Calu3 (cell line): Measurements from ENCODE around the gene CBFB. TPM values are rescaled to one million over a fixed set of nuclear protein-coding genes. Genes with fewer than 3 reads are reported as not detected.

Experiments used
- BruUV-seq: library from RNA; stranded (reverse); fragments of 400-500 nt; replicated peaks from 2 replicates; lab custom pipeline; 2021; lab: Mats Ljungman, UMichigan
- CTCF ChIA-PET: fragments of 300-600 bp; sonication (Branson Sonifier 250); formaldehyde crosslinking; loops from one replicate; lab custom pipeline; 2022; ENCODE audit warnings: antibody characterized with exemption; lab: Charles Lee
- DNase-seq: peaks from one replicate; pipeline ENCODE4 v3.0.0; 2022
- H3K27ac Mint-ChIP-seq: one replicate; pipeline ENCODE4 v1.8.0; 2022; ENCODE audit warnings: mixed read lengths; ENCODE audit not compliant: unreplicated experiment
- H3K27me3 Mint-ChIP-seq: one replicate; pipeline ENCODE4 v1.8.0; 2022; ENCODE audit warnings: mixed read lengths; ENCODE audit not compliant: unreplicated experiment
- H3K36me3 Mint-ChIP-seq: one replicate; pipeline ENCODE4 v1.8.0; 2022; ENCODE audit warnings: mild to moderate bottlenecking, moderate library complexity, mixed read lengths; ENCODE audit not compliant: insufficient read depth, unreplicated experiment
- H3K4me1 Mint-ChIP-seq: one replicate; pipeline ENCODE4 v1.8.0; 2022; ENCODE audit warnings: mild to moderate bottlenecking, low read depth, mixed read lengths; ENCODE audit not compliant: unreplicated experiment
- H3K4me3 Mint-ChIP-seq: one replicate; pipeline ENCODE4 v1.8.0; 2022; ENCODE audit warnings: mild to moderate bottlenecking, low read depth, moderate library complexity, mixed read lengths; ENCODE audit not compliant: unreplicated experiment
- H3K9me3 Mint-ChIP-seq: one replicate; pipeline ENCODE4 v1.8.0; 2022; ENCODE audit warnings: low read depth, mixed read lengths; ENCODE audit not compliant: unreplicated experiment
- CTCF ChIP-seq: fragments of 200-600 bp; IDR thresholded peaks from one replicate; pipeline ENCODE4 v1.8.0; 2022; ENCODE audit warnings: antibody characterized with exemption; ENCODE audit not compliant: unreplicated experiment
- intact Hi-C: fragments of 100-400 bp; cut with micrococcal nuclease; formaldehyde crosslinking; loops from one replicate; pipeline ENCODE4 v1.10.0; 2022; ENCODE audit not compliant: unreplicated experiment
- total RNA-seq: library from RNA; stranded (reverse); gene quantifications from 2 replicates; pipeline ENCODE4 v1.2.3, GENCODE V29; 2022

The CBFB gene
- total RNA-seq, 1 experiment from 2014 or later = 116 TPM

- no peaks in the 10 kb centered on the region for H3K9me3 Mint-ChIP-seq
- H3K36me3 Mint-ChIP-seq = peaks cover 30% of the 10 kb centered on the region
- no peaks in the 10 kb centered on the region for H3K4me1 Mint-ChIP-seq
- intact Hi-C loops = no loop called here
- DNase-seq = no peak
- H3K27ac Mint-ChIP-seq = no peak overlapping the region
- no peak overlapping the region for H3K4me3 Mint-ChIP-seq
- TF ChIP-seq CTCF = no peak
- CTCF ChIA-PET = no interaction called here
- no TSS peak for BruUV-seq
- H3K27me3 Mint-ChIP-seq = no peaks in the 10 kb centered on the region
Observed at GRCh38 chr16:67098599-67098998, 69.7 kb downstream of the CBFB start.

- peaks cover 22% of the 10 kb centered on the region for H3K36me3 Mint-ChIP-seq
- CTCF ChIA-PET = interaction anchor here (1.0 kb wide), 1 partner anchor 83 kb away, joined by 6 read pairs; no protein-coding TSS in a partner anchor
- no peak overlapping the region for H3K27ac Mint-ChIP-seq
- H3K9me3 Mint-ChIP-seq = no peaks in the 10 kb centered on the region
- no peaks in the 10 kb centered on the region for H3K4me1 Mint-ChIP-seq
- DNase-seq = no peak
- no peak overlapping the region for H3K4me3 Mint-ChIP-seq
- no peaks in the 10 kb centered on the region for H3K27me3 Mint-ChIP-seq
- no TSS peak for BruUV-seq
- intact Hi-C loops = loop anchor here (2.0 to 5.0 kb wide), 2 partner anchors 83 to 124 kb away; no protein-coding TSS in a partner anchor
- TF ChIP-seq CTCF = no peak
Observed at GRCh38 chr16:67100569-67101310, 71.8 kb downstream of the CBFB start.

DNA sequence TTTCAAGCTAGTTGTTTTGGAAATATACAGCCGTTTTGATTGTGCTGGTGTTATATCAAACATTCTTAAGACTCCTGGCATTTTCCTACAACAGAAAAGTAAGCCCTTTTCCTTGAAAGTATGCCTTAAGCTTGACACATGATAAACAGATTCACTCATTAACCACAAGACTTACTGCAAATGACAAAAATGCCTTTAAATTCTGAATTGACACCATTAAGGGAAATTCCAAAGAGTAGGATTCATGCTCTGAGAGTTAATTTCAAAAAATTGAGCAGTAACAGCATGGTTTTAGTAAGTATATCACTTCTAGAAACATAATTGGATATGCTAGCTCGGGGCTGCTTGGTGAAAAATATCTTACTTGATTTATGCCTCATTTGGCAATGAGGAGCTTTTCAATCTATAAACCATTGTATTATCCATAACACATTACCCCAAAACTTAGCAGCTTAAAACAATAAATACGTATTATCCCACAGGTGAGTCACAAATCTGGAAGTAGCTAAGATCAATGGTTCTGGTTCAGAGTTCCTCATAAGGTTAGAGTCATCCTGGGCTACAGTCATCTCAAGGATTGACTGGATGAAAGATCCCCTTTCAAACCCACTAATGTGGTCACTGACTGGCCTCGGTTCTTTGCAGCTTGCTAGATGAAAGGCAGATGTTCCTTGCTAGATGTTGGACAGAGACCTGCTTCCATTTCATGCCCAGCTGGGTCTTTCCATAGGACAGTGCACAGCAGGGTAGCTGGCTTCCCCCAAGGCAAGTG, 72.5 kb downstream of the CBFB start:
- intact Hi-C loops = loop anchor here (2.0 to 5.0 kb wide), 2 partner anchors 84 to 125 kb away; no protein-coding TSS in a partner anchor

More for the DNA sequence above, 72.5 kb downstream of the CBFB start:
- peaks cover 22% of the 10 kb centered on the region for H3K36me3 Mint-ChIP-seq
- H3K27ac Mint-ChIP-seq = no peak overlapping the region
- no peak overlapping the region for H3K4me3 Mint-ChIP-seq
- no peaks in the 10 kb centered on the region for H3K9me3 Mint-ChIP-seq
- no TSS peak for BruUV-seq
- CTCF ChIA-PET = interaction anchor here (0.6 to 0.8 kb wide), 3 partner anchors 29 to 54 kb away, joined by 3 to 4 read pairs (median 4); no protein-coding TSS in a partner anchor
- no peak for TF ChIP-seq CTCF
- H3K27me3 Mint-ChIP-seq = no peaks in the 10 kb centered on the region
- no peaks in the 10 kb centered on the region for H3K4me1 Mint-ChIP-seq
- no peak for DNase-seq
